H9 (cell line): ENCODE results near the gene STAC2. TPM values are rescaled to one million over a fixed set of nuclear protein-coding genes. Genes with fewer than 3 reads are reported as not detected.

ENCODE experiments used
- DNase-seq: peaks from one replicate; pipeline ENCODE4 v3.0.0-alpha.2; 2017
- H2AFZ ChIP-seq: one replicate; pipeline ENCODE4 v1.6.1; 2013; ENCODE audit warnings: mild to moderate bottlenecking, low read length, control low read depth, moderate library complexity
- H2AK5ac ChIP-seq: 2 replicates; pipeline ENCODE4 v1.6.1; 2013; ENCODE audit warnings: low read length, control low read depth, mixed read lengths; ENCODE audit not compliant: insufficient read length
- H2BK120ac ChIP-seq: one replicate; pipeline ENCODE4 v1.6.1; 2013; ENCODE audit warnings: low read depth, mild to moderate bottlenecking, low read length, control low read depth, inconsistent platforms; ENCODE audit not compliant: poor library complexity, severe bottlenecking
- H2BK12ac ChIP-seq: 2 replicates; pipeline ENCODE4 v1.6.1; 2013; ENCODE audit warnings: low read length, control low read depth, mixed read lengths, low read depth; ENCODE audit not compliant: insufficient read length
- H2BK15ac ChIP-seq: 2 replicates; pipeline ENCODE4 v1.6.1; 2013; ENCODE audit warnings: low read depth, low read length, control low read depth
- H2BK20ac ChIP-seq: one replicate; pipeline ENCODE4 v1.6.1; 2013; ENCODE audit warnings: low read depth, mild to moderate bottlenecking, low read length, control low read depth, inconsistent platforms; ENCODE audit not compliant: poor library complexity, severe bottlenecking
- H2BK5ac ChIP-seq: 2 replicates; pipeline ENCODE4 v1.6.1; 2013; ENCODE audit warnings: low read length, control low read depth, mixed read lengths; ENCODE audit not compliant: insufficient read length
- H3K14ac ChIP-seq: 2 replicates; pipeline ENCODE4 v1.6.1; 2013; ENCODE audit warnings: low read length, control low read depth; ENCODE audit not compliant: insufficient read depth
- H3K18ac ChIP-seq: 2 replicates; pipeline ENCODE4 v1.6.1; 2013; ENCODE audit warnings: low read depth, mild to moderate bottlenecking, mixed read lengths, low read length, control low read depth; ENCODE audit not compliant: insufficient read length
- H3K23ac ChIP-seq: 2 replicates; pipeline ENCODE4 v1.6.1; 2013; ENCODE audit warnings: low read length, control low read depth, mixed read lengths, low read depth; ENCODE audit not compliant: insufficient read length
- H3K23me2 ChIP-seq: 2 replicates; pipeline ENCODE4 v1.6.1; 2013; ENCODE audit warnings: low read depth, mild to moderate bottlenecking, mixed read lengths, low read length, control low read depth; ENCODE audit not compliant: insufficient read length, poor library complexity, severe bottlenecking
- H3K27ac ChIP-seq: 2 replicates; pipeline ENCODE4 v1.5.1; 2013; ENCODE audit warnings: low read length, control low read depth, mixed read lengths, low read depth; ENCODE audit not compliant: insufficient read length
- H3K27me3 ChIP-seq: 2 replicates; pipeline ENCODE4 v1.6.1; 2013; ENCODE audit warnings: low read length, control low read depth, inconsistent platforms; ENCODE audit not compliant: insufficient read depth
- H3K4ac ChIP-seq: 2 replicates; pipeline ENCODE4 v1.6.1; 2013; ENCODE audit warnings: low read depth, mild to moderate bottlenecking, control low read depth, inconsistent platforms, low read length, moderate library complexity
- H3K4me1 ChIP-seq: 2 replicates; pipeline ENCODE4 v1.6.1; 2013; ENCODE audit warnings: low read length, control low read depth, inconsistent platforms; ENCODE audit not compliant: insufficient read depth
- H3K4me2 ChIP-seq: 2 replicates; pipeline ENCODE4 v1.6.1; 2013; ENCODE audit warnings: low read length, control low read depth, mixed read lengths; ENCODE audit not compliant: insufficient read length, insufficient read depth
- H3K56ac ChIP-seq: 2 replicates; pipeline ENCODE4 v1.6.1; 2013; ENCODE audit warnings: low read depth, mild to moderate bottlenecking, mixed read lengths, low read length, control low read depth; ENCODE audit not compliant: insufficient read length
- H3K79me1 ChIP-seq: 2 replicates; pipeline ENCODE4 v1.6.1; 2013; ENCODE audit warnings: low read depth, mild to moderate bottlenecking, moderate library complexity, low read length, control low read depth, inconsistent platforms; ENCODE audit not compliant: insufficient read depth, poor library complexity, severe bottlenecking
- H3K79me2 ChIP-seq: 2 replicates; pipeline ENCODE4 v1.6.1; 2013; ENCODE audit warnings: low read length, control low read depth, inconsistent platforms; ENCODE audit not compliant: insufficient read depth
- H3K9ac ChIP-seq: 2 replicates; pipeline ENCODE4 v1.6.1; 2013; ENCODE audit warnings: low read length, control low read depth, mixed read lengths; ENCODE audit not compliant: insufficient read length; ENCODE audit errors: extremely low read depth
- H3K9me3 ChIP-seq: one replicate; pipeline ENCODE4 v1.6.1; 2013; ENCODE audit warnings: low read depth, low read length, inconsistent platforms; ENCODE audit not compliant: control insufficient read depth
- H3T11ph ChIP-seq: one replicate; pipeline ENCODE4 v1.6.1; 2013; ENCODE audit warnings: mild to moderate bottlenecking, low read length, control low read depth, inconsistent platforms
- H4K20me1 ChIP-seq: one replicate; pipeline ENCODE4 v1.6.1; 2013; ENCODE audit not compliant: control insufficient read depth, insufficient read length, insufficient read depth
- H4K5ac ChIP-seq: 2 replicates; pipeline ENCODE4 v1.6.1; 2013; ENCODE audit warnings: low read depth, mild to moderate bottlenecking, mixed read lengths, low read length, control low read depth; ENCODE audit not compliant: insufficient read length
- H4K8ac ChIP-seq: replicated peaks from 2 replicates; pipeline ENCODE4 v1.6.1; 2013; ENCODE audit warnings: low read length, control low read depth, mixed read lengths, low read depth; ENCODE audit not compliant: insufficient read length
- H4K91ac ChIP-seq: 2 replicates; pipeline ENCODE4 v1.6.1; 2013; ENCODE audit warnings: low read depth, mild to moderate bottlenecking, moderate library complexity, mixed read lengths, low read length, control low read depth; ENCODE audit not compliant: insufficient read length
- H3K27ac Mint-ChIP-seq, 3 experiments: 2 replicates in 2 of 3; 3 replicates in 1 of 3; pipeline ENCODE4 v1.8.0; 2020 to 2021; ENCODE audit warnings: mixed read lengths in 3 of 3, mild to moderate bottlenecking in 1 of 3, moderate library complexity in 1 of 3
- H3K27me3 Mint-ChIP-seq: 2 replicates; pipeline ENCODE4 v1.8.0; 2021; ENCODE audit warnings: low read depth, mild to moderate bottlenecking, moderate library complexity, mixed read lengths
- H3K36me3 Mint-ChIP-seq, 3 experiments: 2 replicates in 2 of 3; 3 replicates in 1 of 3; pipeline ENCODE4 v1.8.0; 2020 to 2021; ENCODE audit warnings: low read depth in 3 of 3, mixed read lengths in 3 of 3; ENCODE audit not compliant: insufficient read depth in 1 of 3
- H3K4me1 Mint-ChIP-seq, 2 experiments: 2 replicates each; pipeline ENCODE4 v1.8.0; 2020; ENCODE audit warnings: mixed read lengths in 2 of 2
- H3K4me3 Mint-ChIP-seq, 2 experiments: 2 replicates in 1 of 2; 3 replicates in 1 of 2; pipeline ENCODE4 v1.8.0; 2020 to 2021; ENCODE audit warnings: mild to moderate bottlenecking in 2 of 2, mixed read lengths in 2 of 2, moderate library complexity in 1 of 2
- H3K9me3 Mint-ChIP-seq, 2 experiments: 2 replicates in 1 of 2; 3 replicates in 1 of 2; pipeline ENCODE4 v1.8.0; 2020; ENCODE audit warnings: mild to moderate bottlenecking in 2 of 2, mixed read lengths in 2 of 2, moderate library complexity in 1 of 2
- WGBS: extraction: QIAGEN DNeasy Blood & Tissue Kit; methylation state at CpG from one replicate; pipeline ENCODE4 v1.1.7; 2013; ENCODE audit warnings: missing lambda C conversion rate, low lambda C conversion rate, mixed read lengths; ENCODE audit not compliant: insufficient read length; ENCODE audit errors: extremely low coverage; 5-methylcytosine and 5-hydroxymethylcytosine counted together
- total RNA-seq: library from RNA; stranded (reverse); gene quantifications from 2 replicates; pipeline ENCODE4 v1.2.1, GENCODE V29; 2021
- TF ChIP-seq, protein P1 (sequence below): fragments of 200-600 bp; sonication (generic); conservative IDR thresholded peaks from 3 replicates; pipeline ENCODE4 v1.8.0; 2021; ENCODE audit warnings: antibody characterized with exemption, mild to moderate bottlenecking

The STAC2 gene
- total RNA-seq, 1 experiment from 2014 or later = 2.5 TPM

- TF ChIP-seq, protein P1, sequence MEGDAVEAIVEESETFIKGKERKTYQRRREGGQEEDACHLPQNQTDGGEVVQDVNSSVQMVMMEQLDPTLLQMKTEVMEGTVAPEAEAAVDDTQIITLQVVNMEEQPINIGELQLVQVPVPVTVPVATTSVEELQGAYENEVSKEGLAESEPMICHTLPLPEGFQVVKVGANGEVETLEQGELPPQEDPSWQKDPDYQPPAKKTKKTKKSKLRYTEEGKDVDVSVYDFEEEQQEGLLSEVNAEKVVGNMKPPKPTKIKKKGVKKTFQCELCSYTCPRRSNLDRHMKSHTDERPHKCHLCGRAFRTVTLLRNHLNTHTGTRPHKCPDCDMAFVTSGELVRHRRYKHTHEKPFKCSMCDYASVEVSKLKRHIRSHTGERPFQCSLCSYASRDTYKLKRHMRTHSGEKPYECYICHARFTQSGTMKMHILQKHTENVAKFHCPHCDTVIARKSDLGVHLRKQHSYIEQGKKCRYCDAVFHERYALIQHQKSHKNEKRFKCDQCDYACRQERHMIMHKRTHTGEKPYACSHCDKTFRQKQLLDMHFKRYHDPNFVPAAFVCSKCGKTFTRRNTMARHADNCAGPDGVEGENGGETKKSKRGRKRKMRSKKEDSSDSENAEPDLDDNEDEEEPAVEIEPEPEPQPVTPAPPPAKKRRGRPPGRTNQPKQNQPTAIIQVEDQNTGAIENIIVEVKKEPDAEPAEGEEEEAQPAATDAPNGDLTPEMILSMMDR = no peak
- H3K4me3 Mint-ChIP-seq = peak overlapping the region; percentile 98
- Histone ChIP-seq H2AFZ (no peak overlapping the region), H2BK20ac (no peak overlapping the region), H3T11ph (no peak overlapping the region), H2AK5ac (no peak overlapping the region), H3K79me2 (peaks cover 6% of the 10 kb centered on the region; the same call in 1 of the 2 replicates), H3K27me3 (no peaks in the 10 kb centered on the region), H2BK5ac (no peak overlapping the region), H3K23me2 (peaks cover 8% of the 10 kb centered on the region), H4K20me1 (no peaks in the 10 kb centered on the region), H3K9ac (peak overlapping the region; percentile 99), H3K4me2 (peak overlapping the region; percentile 88), H4K8ac (no peak overlapping the region), H2BK15ac (no peak overlapping the region), H2BK12ac (no peak overlapping the region), H3K56ac (no peak overlapping the region), H4K5ac (no peak overlapping the region), H3K18ac (no peak overlapping the region), H3K14ac (peak overlapping the region; percentile 97; the same call in 1 of the 2 replicates), H2BK120ac (no peak overlapping the region), H3K9me3 (no peaks in the 10 kb centered on the region), H3K4me1 (no peaks in the 10 kb centered on the region; the same call in 1 of the 2 replicates), H4K91ac (no peak overlapping the region), H3K23ac (no peak overlapping the region), H3K79me1 (no peaks in the 10 kb centered on the region), H3K27ac (peak overlapping the region; percentile 75), H3K4ac (no peak overlapping the region; the same call in 1 of the 2 replicates)
- H3K36me3 Mint-ChIP-seq = peaks cover 39 to 52% (median 51%) of the 10 kb centered on the region in 3 experiments
- DNase-seq = no peak
- H3K27me3 Mint-ChIP-seq = no peaks in the 10 kb centered on the region
- H3K9me3 Mint-ChIP-seq = peaks cover 0 to 7% of the 10 kb centered on the region in 2 experiments; a peak in 1 of 5 replicates
- no CpG with 5 or more reads among the region's 11 CpGs for WGBS
- peaks cover 26 to 31% of the 10 kb centered on the region in 2 experiments for H3K4me1 Mint-ChIP-seq
- peak overlapping the region; percentile 99 to 100 (median 100) for H3K27ac Mint-ChIP-seq
Observed at GRCh38 chr17:39200957-39201510, 24.7 kb downstream of the STAC2 start.
